OCI-LY1 (cell line): Measurements from ENCODE around the gene VPS54.

Experiments used
- EZH2 ChIP-seq: fragments of 200-600 bp; sonication (generic), shearing (Covaris generic); IDR thresholded peaks from 2 replicates; pipeline ENCODE4 v1.8.0; 2017; ENCODE audit warnings: borderline replicate concordance, mixed run types, mild to moderate bottlenecking, antibody characterized with exemption, low read length, moderate library complexity, mixed read lengths
- TF ChIP-seq, protein P1 (sequence below): fragments of 200-600 bp; sonication (generic), shearing (Covaris generic); IDR thresholded peaks from 2 replicates; pipeline ENCODE4 v1.5.1; 2017; ENCODE audit warnings: mild to moderate bottlenecking, antibody characterized with exemption, low read length, moderate library complexity, mixed read lengths

DNA sequence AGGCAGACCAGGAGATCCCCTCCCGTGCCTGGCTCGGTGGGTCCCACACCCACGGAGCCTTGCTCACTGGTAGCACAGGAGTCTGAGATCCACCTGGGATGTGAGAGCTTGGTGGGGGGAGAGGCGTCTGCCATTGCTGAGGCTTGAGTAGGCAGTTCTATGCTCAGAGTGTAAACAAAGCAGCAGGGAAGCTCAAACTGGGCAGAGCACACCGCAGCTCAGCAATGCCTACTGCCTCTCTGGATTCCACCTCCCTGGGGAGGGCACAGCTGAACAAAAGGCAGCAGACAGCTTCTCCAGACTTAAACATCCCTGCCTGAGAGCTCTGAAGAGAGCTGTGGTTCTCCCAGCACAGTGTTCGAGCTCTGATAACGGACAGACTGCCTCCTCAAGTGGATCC is 92.4 kb downstream of the VPS54 start:
- TF ChIP-seq, protein P1, sequence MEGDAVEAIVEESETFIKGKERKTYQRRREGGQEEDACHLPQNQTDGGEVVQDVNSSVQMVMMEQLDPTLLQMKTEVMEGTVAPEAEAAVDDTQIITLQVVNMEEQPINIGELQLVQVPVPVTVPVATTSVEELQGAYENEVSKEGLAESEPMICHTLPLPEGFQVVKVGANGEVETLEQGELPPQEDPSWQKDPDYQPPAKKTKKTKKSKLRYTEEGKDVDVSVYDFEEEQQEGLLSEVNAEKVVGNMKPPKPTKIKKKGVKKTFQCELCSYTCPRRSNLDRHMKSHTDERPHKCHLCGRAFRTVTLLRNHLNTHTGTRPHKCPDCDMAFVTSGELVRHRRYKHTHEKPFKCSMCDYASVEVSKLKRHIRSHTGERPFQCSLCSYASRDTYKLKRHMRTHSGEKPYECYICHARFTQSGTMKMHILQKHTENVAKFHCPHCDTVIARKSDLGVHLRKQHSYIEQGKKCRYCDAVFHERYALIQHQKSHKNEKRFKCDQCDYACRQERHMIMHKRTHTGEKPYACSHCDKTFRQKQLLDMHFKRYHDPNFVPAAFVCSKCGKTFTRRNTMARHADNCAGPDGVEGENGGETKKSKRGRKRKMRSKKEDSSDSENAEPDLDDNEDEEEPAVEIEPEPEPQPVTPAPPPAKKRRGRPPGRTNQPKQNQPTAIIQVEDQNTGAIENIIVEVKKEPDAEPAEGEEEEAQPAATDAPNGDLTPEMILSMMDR = no peak
- no peak for TF ChIP-seq EZH2
